HepG2 (cell line): ENCODE measurements around the gene KCNB1. TPM values are rescaled to one million over a fixed set of nuclear protein-coding genes. Genes with fewer than 3 reads are reported as not detected.

ENCODE experiments used
- ATM ChIP-seq: fragments of 450-650 bp; IDR thresholded peaks from 2 replicates; pipeline ENCODE4 v1.7.1; 2017; ENCODE audit warnings: mild to moderate bottlenecking, borderline replicate concordance
- HHEX ChIP-seq: IDR thresholded peaks from 2 replicates; pipeline ENCODE4 v1.6.1; 2016; ENCODE audit warnings: control low read depth
- MEIS1 ChIP-seq: sonication (generic); formaldehyde crosslinking; IDR thresholded peaks from 2 replicates; pipeline ENCODE4 v1.9.0; 2021; ENCODE audit warnings: mild to moderate bottlenecking, missing genetic modification reagents, moderate library complexity, borderline replicate concordance
- NFKBIZ ChIP-seq: IDR thresholded peaks from 2 replicates; pipeline ENCODE4 v1.6.1; 2018; ENCODE audit warnings: missing genetic modification reagents, missing compliant biosample characterization
- POLR2G ChIP-seq: fragments of 200-400 bp; formaldehyde crosslinking; IDR thresholded peaks from 2 replicates; pipeline ENCODE4 v1.6.1; 2018; ENCODE audit warnings: mild to moderate bottlenecking, low read depth, low read length, moderate library complexity
- SIX1 ChIP-seq: sonication (generic); formaldehyde crosslinking; IDR thresholded peaks from 2 replicates; pipeline ENCODE4 v1.4.0; 2020; ENCODE audit warnings: missing genetic modification reagents, borderline replicate concordance
- SRY ChIP-seq: sonication (generic); formaldehyde crosslinking; IDR thresholded peaks from 2 replicates; pipeline ENCODE4 v1.8.0; 2022; ENCODE audit warnings: mild to moderate bottlenecking, missing genetic modification reagents
- ZNF317 ChIP-seq: sonication (generic); formaldehyde crosslinking; IDR thresholded peaks from 2 replicates; pipeline ENCODE4 v1.5.0; 2020; ENCODE audit warnings: mild to moderate bottlenecking, missing genetic modification reagents
- ZNF337 ChIP-seq: sonication (generic); formaldehyde crosslinking; IDR thresholded peaks from 2 replicates; pipeline ENCODE4 v1.5.1; 2020; ENCODE audit warnings: missing genetic modification reagents, low read depth, mild to moderate bottlenecking, borderline replicate concordance
- ZNF790 ChIP-seq: sonication (generic); formaldehyde crosslinking; IDR thresholded peaks from 2 replicates; pipeline ENCODE4 v1.8.0; 2022; ENCODE audit warnings: missing genetic modification reagents, mild to moderate bottlenecking, borderline replicate concordance
- polyA plus RNA-seq, 8 experiments: library from polyadenylated mRNA; depleted of rRNA in 3 of 8; stranded (reverse) in 7 of 8; unstranded in 1 of 8; fragments of >200 nt; fragmentation: Illumina TruSeq in 4 of 8; extraction: Trizol in 4 of 8; gene quantifications; 2 replicates each; pipeline versions ENCODE4 v1.2.1 to v1.2.3, GENCODE V29; 2011 to 2016; ENCODE audit warnings: low read depth in 4 of 8, missing spikeins in 1 of 8, mixed read lengths in 1 of 8; ENCODE audit not compliant: insufficient read depth in 1 of 8
- total RNA-seq, 5 experiments: library from RNA; depleted of rRNA; stranded (reverse); fragments of >200 nt; fragmentation: Illumina TruSeq; extraction: Trizol; gene quantifications; 2 replicates each; pipeline ENCODE4 v1.2.3, GENCODE V29; 2016; ENCODE audit warnings: low read depth in 1 of 5
- TF ChIP-seq, protein P1 (sequence below): sonication (generic); formaldehyde crosslinking; IDR thresholded peaks from 2 replicates; pipeline ENCODE4 v1.5.1; 2020; ENCODE audit warnings: mild to moderate bottlenecking, missing genetic modification reagents, borderline replicate concordance
- TF ChIP-seq, protein P2 (sequence below): sonication (generic); formaldehyde crosslinking; IDR thresholded peaks from 2 replicates; pipeline ENCODE4 v1.4.0; 2020; ENCODE audit warnings: missing genetic modification reagents, mild to moderate bottlenecking, borderline replicate concordance
- TF ChIP-seq, protein P3 (sequence below): sonication (generic); formaldehyde crosslinking; IDR thresholded peaks from 2 replicates; pipeline ENCODE4 v1.8.0; 2022; ENCODE audit warnings: missing genetic modification reagents, mild to moderate bottlenecking, borderline replicate concordance
- TF ChIP-seq, protein P4 (sequence below): sonication (generic); formaldehyde crosslinking; IDR thresholded peaks from 2 replicates; pipeline ENCODE4 v1.4.0; 2020; ENCODE audit warnings: missing genetic modification reagents

KCNB1 gene
- total and polyA plus RNA-seq, 2 of the 13 experiments (the other 11 are each of a cell fraction or from before 2014, with no cell fraction given), result 0.02 TPM; not detected in 1

DNA sequence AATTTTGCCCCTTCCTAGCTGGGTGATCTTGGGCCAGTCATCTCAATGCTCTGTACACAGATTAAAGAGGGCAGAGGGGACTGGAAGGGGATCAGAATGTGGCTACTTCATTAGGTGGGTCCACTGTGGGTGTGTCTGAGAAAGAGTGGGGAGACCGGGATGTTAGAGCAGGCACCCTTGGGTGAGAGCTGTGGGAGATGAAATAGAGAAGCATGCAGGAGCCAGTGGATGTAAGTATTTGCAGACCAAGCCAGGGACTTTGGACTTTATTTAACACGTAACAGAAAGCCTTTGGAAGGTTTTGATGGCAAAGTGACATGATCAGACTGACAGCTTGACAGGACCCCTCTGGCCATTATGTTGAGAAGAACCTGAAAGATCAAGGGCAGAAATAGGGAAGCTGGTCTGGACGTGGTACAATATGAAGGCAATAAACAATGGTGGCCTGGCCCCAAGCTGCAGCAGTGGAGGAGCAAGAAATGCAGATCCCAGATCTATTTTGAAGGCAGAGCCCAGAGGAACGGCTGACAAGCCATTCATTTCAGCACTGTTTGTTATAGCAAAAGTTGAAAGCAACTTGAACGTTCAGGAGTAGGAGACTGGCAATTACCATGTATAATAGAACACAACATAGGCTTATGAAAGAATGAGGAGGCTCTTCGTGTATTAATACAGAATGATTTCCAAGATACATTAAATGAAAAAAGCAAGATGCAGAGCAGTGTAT, 122.1 kb downstream of the KCNB1 start (continued):
- TF ChIP-seq, protein P1, sequence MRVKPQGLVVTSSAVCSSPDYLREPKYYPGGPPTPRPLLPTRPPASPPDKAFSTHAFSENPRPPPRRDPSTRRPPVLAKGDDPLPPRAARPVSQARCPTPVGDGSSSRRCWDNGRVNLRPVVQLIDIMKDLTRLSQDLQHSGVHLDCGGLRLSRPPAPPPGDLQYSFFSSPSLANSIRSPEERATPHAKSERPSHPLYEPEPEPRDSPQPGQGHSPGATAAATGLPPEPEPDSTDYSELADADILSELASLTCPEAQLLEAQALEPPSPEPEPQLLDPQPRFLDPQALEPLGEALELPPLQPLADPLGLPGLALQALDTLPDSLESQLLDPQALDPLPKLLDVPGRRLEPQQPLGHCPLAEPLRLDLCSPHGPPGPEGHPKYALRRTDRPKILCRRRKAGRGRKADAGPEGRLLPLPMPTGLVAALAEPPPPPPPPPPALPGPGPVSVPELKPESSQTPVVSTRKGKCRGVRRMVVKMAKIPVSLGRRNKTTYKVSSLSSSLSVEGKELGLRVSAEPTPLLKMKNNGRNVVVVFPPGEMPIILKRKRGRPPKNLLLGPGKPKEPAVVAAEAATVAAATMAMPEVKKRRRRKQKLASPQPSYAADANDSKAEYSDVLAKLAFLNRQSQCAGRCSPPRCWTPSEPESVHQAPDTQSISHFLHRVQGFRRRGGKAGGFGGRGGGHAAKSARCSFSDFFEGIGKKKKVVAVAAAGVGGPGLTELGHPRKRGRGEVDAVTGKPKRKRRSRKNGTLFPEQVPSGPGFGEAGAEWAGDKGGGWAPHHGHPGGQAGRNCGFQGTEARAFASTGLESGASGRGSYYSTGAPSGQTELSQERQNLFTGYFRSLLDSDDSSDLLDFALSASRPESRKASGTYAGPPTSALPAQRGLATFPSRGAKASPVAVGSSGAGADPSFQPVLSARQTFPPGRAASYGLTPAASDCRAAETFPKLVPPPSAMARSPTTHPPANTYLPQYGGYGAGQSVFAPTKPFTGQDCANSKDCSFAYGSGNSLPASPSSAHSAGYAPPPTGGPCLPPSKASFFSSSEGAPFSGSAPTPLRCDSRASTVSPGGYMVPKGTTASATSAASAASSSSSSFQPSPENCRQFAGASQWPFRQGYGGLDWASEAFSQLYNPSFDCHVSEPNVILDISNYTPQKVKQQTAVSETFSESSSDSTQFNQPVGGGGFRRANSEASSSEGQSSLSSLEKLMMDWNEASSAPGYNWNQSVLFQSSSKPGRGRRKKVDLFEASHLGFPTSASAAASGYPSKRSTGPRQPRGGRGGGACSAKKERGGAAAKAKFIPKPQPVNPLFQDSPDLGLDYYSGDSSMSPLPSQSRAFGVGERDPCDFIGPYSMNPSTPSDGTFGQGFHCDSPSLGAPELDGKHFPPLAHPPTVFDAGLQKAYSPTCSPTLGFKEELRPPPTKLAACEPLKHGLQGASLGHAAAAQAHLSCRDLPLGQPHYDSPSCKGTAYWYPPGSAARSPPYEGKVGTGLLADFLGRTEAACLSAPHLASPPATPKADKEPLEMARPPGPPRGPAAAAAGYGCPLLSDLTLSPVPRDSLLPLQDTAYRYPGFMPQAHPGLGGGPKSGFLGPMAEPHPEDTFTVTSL (CRISPR knock-in tag), result peak; percentile 50; the same call in 1 of the 2 replicates
- TF ChIP-seq SIX1 (CRISPR knock-in tag) (no peak), ATM (no peak), ZNF317 (CRISPR knock-in tag) (0 out of 2 replicates have a peak, but pooled peaks have one; percentile 44), POLR2G (no peak), HHEX (CRISPR knock-in tag) (0 out of 2 replicates have a peak, but pooled peaks have one; percentile 28), MEIS1 (CRISPR knock-in tag) (peak; percentile 92; the same call in 1 of the 2 replicates), ZNF337 (CRISPR knock-in tag) (0 out of 2 replicates have a peak, but pooled peaks have one; percentile 36), ZNF790 (0 out of 2 replicates have a peak, but pooled peaks have one; percentile 32), SRY (CRISPR knock-in tag) (no peak), NFKBIZ (CRISPR knock-in tag) (no peak)
- TF ChIP-seq, protein P2, sequence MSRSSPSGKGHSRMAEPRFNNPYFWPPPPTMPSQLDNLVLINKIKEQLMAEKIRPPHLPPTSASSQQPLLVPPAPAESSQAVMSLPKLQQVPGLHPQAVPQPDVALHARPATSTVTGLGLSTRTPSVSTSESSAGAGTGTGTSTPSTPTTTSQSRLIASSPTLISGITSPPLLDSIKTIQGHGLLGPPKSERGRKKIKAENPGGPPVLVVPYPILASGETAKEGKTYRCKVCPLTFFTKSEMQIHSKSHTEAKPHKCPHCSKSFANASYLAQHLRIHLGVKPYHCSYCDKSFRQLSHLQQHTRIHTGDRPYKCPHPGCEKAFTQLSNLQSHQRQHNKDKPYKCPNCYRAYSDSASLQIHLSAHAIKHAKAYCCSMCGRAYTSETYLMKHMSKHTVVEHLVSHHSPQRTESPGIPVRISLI (CRISPR knock-in tag), result peak; percentile 71; the same call in 1 of the 2 replicates
- TF ChIP-seq, protein P3, sequence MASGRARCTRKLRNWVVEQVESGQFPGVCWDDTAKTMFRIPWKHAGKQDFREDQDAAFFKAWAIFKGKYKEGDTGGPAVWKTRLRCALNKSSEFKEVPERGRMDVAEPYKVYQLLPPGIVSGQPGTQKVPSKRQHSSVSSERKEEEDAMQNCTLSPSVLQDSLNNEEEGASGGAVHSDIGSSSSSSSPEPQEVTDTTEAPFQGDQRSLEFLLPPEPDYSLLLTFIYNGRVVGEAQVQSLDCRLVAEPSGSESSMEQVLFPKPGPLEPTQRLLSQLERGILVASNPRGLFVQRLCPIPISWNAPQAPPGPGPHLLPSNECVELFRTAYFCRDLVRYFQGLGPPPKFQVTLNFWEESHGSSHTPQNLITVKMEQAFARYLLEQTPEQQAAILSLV (CRISPR knock-in tag), result 0 out of 2 replicates have a peak, but pooled peaks have one; percentile 21
- TF ChIP-seq, protein P4, sequence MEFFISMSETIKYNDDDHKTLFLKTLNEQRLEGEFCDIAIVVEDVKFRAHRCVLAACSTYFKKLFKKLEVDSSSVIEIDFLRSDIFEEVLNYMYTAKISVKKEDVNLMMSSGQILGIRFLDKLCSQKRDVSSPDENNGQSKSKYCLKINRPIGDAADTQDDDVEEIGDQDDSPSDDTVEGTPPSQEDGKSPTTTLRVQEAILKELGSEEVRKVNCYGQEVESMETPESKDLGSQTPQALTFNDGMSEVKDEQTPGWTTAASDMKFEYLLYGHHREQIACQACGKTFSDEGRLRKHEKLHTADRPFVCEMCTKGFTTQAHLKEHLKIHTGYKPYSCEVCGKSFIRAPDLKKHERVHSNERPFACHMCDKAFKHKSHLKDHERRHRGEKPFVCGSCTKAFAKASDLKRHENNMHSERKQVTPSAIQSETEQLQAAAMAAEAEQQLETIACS, result no peak
